ENCODE data around the gene SLC10A7.

SLC10A7 gene

DNA sequence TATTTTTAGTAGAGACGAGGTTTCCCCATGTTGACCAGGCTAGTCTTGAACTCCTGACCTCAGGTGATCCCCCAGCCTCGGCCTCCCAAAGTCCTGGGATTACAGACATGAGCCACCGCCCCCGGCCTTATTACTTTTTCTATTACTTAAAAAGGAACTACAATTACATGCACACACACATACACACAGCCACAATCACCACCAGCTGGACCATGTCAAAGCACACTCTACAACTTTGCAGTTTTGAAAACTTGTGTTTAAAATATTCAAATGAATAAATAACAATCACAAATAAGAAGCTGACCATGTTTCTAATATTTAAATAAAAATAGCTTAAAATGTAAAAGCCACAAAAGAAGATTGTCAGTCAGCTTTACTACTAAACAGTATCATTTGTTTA is 23.4 kb downstream of the SLC10A7 start:
- Histone ChIP-seq H4K20me1 (ENCODE audit: insufficient read depth, low read length) (no peaks in the 10 kb centered on the region), H3K36me3 (replicated peaks; ENCODE audit: low read depth, low read length) (peaks cover 11% of the 10 kb centered on the region), H3K27me3 (ENCODE audit: low read depth, low read length) (no peaks in the 10 kb centered on the region), H3K79me2 (ENCODE audit: low read length) (no peaks in the 10 kb centered on the region), H3K9me3 (ENCODE audit: insufficient read depth, low read length) (no peaks in the 10 kb centered on the region), H3K9ac (ENCODE audit: low read length) (no peak overlapping the region), H3K4me3 (ENCODE audit: low read length) (no peak overlapping the region), H3K4me2 (ENCODE audit: low read length) (no peak overlapping the region), H2AFZ (ENCODE audit: low read depth, low read length) (no peak overlapping the region), H3K4me1 (ENCODE audit: low read length) (no peaks in the 10 kb centered on the region), H3K27ac (ENCODE audit: low read length) (no peak overlapping the region)
- no peak for TF ChIP-seq EZH2phosphoT487 (IDR thresholded peaks at IDR 0.05; ENCODE audit: low read depth)
- TF ChIP-seq, protein P1, sequence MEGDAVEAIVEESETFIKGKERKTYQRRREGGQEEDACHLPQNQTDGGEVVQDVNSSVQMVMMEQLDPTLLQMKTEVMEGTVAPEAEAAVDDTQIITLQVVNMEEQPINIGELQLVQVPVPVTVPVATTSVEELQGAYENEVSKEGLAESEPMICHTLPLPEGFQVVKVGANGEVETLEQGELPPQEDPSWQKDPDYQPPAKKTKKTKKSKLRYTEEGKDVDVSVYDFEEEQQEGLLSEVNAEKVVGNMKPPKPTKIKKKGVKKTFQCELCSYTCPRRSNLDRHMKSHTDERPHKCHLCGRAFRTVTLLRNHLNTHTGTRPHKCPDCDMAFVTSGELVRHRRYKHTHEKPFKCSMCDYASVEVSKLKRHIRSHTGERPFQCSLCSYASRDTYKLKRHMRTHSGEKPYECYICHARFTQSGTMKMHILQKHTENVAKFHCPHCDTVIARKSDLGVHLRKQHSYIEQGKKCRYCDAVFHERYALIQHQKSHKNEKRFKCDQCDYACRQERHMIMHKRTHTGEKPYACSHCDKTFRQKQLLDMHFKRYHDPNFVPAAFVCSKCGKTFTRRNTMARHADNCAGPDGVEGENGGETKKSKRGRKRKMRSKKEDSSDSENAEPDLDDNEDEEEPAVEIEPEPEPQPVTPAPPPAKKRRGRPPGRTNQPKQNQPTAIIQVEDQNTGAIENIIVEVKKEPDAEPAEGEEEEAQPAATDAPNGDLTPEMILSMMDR (IDR thresholded peaks at IDR 0.05; ENCODE audit: low read depth, low read length), result no peak

DNA sequence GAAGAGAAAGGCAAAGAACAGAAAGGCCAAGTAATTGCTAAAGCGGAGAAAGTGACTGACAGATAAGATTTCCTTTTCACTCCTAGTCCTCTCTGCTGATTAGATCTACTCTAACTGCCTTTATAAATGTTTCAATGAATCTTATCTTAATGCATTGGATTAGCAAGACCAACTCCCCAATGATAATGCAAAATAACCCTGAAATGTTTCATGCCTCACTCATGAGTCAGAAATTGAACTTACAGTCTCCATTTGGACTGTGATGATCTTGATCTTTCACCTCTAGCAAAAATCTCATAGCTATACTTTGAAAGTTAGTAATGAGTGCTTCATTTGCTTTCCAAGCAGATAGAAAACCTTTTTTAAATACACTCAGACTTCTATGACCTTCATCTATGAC is 26.5 kb downstream of the SLC10A7 start:
- Histone ChIP-seq H3K9ac (ENCODE audit: low read length) (no peak overlapping the region), H2AFZ (ENCODE audit: low read depth, low read length) (no peak overlapping the region), H3K27me3 (ENCODE audit: low read depth, low read length) (no peaks in the 10 kb centered on the region), H4K20me1 (ENCODE audit: insufficient read depth, low read length) (no peaks in the 10 kb centered on the region), H3K4me1 (ENCODE audit: low read length) (no peaks in the 10 kb centered on the region), H3K4me3 (ENCODE audit: low read length) (no peak overlapping the region), H3K9me3 (ENCODE audit: insufficient read depth, low read length) (no peaks in the 10 kb centered on the region), H3K27ac (ENCODE audit: low read length) (no peak overlapping the region), H3K4me2 (ENCODE audit: low read length) (no peak overlapping the region), H3K36me3 (replicated peaks; ENCODE audit: low read depth, low read length) (no peaks in the 10 kb centered on the region), H3K79me2 (ENCODE audit: low read length) (no peaks in the 10 kb centered on the region)
- no peak for TF ChIP-seq EZH2phosphoT487 (IDR thresholded peaks at IDR 0.05; ENCODE audit: low read depth)
- TF ChIP-seq, protein P1 (IDR thresholded peaks at IDR 0.05; ENCODE audit: low read depth, low read length), result no peak

DNA sequence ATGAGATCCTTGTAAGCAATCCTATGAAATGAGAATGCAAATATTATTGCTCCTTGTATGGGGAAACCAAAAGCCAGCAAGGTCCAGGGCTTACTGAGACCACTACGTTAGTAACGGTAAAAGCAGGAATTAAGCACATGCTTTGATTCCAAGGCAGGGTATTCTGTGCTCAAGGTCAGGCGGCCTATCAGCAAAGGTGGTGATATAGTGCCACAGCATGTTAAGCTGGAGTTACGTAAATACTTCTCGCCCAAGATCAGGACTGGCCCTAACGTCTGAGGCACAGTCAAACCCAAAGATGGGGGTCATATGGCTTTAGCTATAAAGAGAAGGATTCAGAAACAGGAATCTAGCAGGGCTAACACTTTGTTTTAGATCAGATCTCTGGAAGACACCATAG is 27.6 kb downstream of the SLC10A7 start:
- TF ChIP-seq, protein P1 (IDR thresholded peaks at IDR 0.05; ENCODE audit: low read depth, low read length), result no peak
- no peak for TF ChIP-seq EZH2phosphoT487 (IDR thresholded peaks at IDR 0.05; ENCODE audit: low read depth)

DNA sequence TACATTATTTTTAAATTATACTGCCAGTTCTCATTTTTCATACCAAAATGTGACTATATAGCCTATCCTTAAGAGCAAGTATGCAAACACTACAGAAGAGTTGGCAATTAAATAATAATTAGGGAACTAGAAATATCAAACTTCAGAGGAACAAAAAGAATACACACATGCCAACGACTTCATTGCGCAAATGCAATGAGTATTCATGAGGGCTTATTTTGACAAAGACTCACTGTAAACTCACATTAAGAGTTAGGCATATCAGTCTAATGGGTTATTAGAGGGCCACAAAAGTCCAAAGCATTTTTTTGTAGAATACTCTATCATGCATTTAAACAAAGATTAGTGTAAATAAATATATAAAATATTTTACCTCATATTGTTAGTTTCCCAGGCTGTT is 31.6 kb downstream of the SLC10A7 start:
- H3K9ac ChIP-seq (ENCODE audit: low read length), result no peak overlapping the region
- no peak overlapping the region for H3K27ac ChIP-seq (ENCODE audit: low read length)
- TF ChIP-seq, protein P1 (IDR thresholded peaks at IDR 0.05; ENCODE audit: low read depth, low read length), result no peak
- TF ChIP-seq EZH2phosphoT487 (IDR thresholded peaks at IDR 0.05; ENCODE audit: low read depth), result no peak
- H3K4me1 ChIP-seq (ENCODE audit: low read length), result peaks cover 16% of the 10 kb centered on the region
- H3K36me3 ChIP-seq (replicated peaks; ENCODE audit: low read depth, low read length), result no peaks in the 10 kb centered on the region
- H3K27me3 ChIP-seq (ENCODE audit: low read depth, low read length), result no peaks in the 10 kb centered on the region
- H3K4me3 ChIP-seq (ENCODE audit: low read length), result no peak overlapping the region
- no peaks in the 10 kb centered on the region for H3K9me3 ChIP-seq (ENCODE audit: insufficient read depth, low read length)
- 0 out of 2 replicates have a peak, but pooled peaks cover 5% of the 10 kb centered on the region for H4K20me1 ChIP-seq (ENCODE audit: insufficient read depth, low read length)
- H3K79me2 ChIP-seq (ENCODE audit: low read length), result no peaks in the 10 kb centered on the region
- no peak overlapping the region for H3K4me2 ChIP-seq (ENCODE audit: low read length)
- H2AFZ ChIP-seq (ENCODE audit: low read depth, low read length), result no peak overlapping the region

More for the DNA sequence above, 27.6 kb downstream of the SLC10A7 start:
- Histone ChIP-seq H3K9ac (ENCODE audit: low read length) (no peak overlapping the region), H3K4me3 (ENCODE audit: low read length) (no peak overlapping the region), H3K4me2 (ENCODE audit: low read length) (no peak overlapping the region), H3K9me3 (ENCODE audit: insufficient read depth, low read length) (no peaks in the 10 kb centered on the region), H3K36me3 (replicated peaks; ENCODE audit: low read depth, low read length) (no peaks in the 10 kb centered on the region), H3K4me1 (ENCODE audit: low read length) (no peaks in the 10 kb centered on the region), H3K27me3 (ENCODE audit: low read depth, low read length) (no peaks in the 10 kb centered on the region), H4K20me1 (ENCODE audit: insufficient read depth, low read length) (no peaks in the 10 kb centered on the region), H2AFZ (ENCODE audit: low read depth, low read length) (no peak overlapping the region), H3K79me2 (ENCODE audit: low read length) (no peaks in the 10 kb centered on the region), H3K27ac (ENCODE audit: low read length) (no peak overlapping the region)
